SJCRH30 (cell line): ENCODE data around the gene ZNF761. TPM values are rescaled to one million over a fixed set of nuclear protein-coding genes. Genes with fewer than 3 reads are reported as not detected.
"Not testable (repeated sequence)": the region's sequence is repeated elsewhere in the genome, so short reads cannot be mapped to it uniquely, and the experiment has no call there.

Experiments
- DNase-seq, 2 experiments: peaks; one replicate each; pipeline ENCODE4 v3.0.0-alpha.2; 2015 to 2020
- H3K27ac ChIP-seq: fragments of 250-450 bp; sonication (Bioruptor Pico); 2 replicates; pipeline ENCODE4 v1.5.1; 2020; ENCODE audit warnings: mild to moderate bottlenecking, moderate library complexity
- H3K27me3 ChIP-seq: fragments of 250-450 bp; sonication (Bioruptor Pico); 2 replicates; pipeline ENCODE4 v1.5.1; 2020; ENCODE audit warnings: mild to moderate bottlenecking, moderate library complexity
- H3K36me3 ChIP-seq: fragments of 250-450 bp; sonication (Bioruptor Pico); 2 replicates; pipeline ENCODE4 v1.5.1; 2020; ENCODE audit warnings: mild to moderate bottlenecking, moderate library complexity
- H3K4me1 ChIP-seq: fragments of 250-450 bp; sonication (Bioruptor Pico); 2 replicates; pipeline ENCODE4 v1.5.1; 2020; ENCODE audit warnings: mild to moderate bottlenecking, moderate library complexity
- H3K4me3 ChIP-seq: fragments of 250-450 bp; sonication (Bioruptor Pico); 2 replicates; pipeline ENCODE4 v1.5.1; 2020; ENCODE audit warnings: mild to moderate bottlenecking, moderate library complexity
- H3K9me3 ChIP-seq: fragments of 250-450 bp; sonication (Bioruptor Pico); replicated peaks from 2 replicates; pipeline ENCODE4 v1.5.1; 2020; ENCODE audit warnings: mild to moderate bottlenecking, moderate library complexity
- total RNA-seq: library from RNA; depleted of rRNA; stranded (reverse); fragments of >200 nt; shearing (Covaris generic); gene quantifications from 2 replicates; pipeline ENCODE4 v1.2.3, GENCODE V29; 2014

ZNF761 gene
- total RNA-seq, 1 experiment from 2014 or later: 15.7 TPM

- not testable (repeated sequence) for H3K27ac ChIP-seq, H3K36me3 ChIP-seq, H3K27me3 ChIP-seq
Observed at GRCh38 chr19:53423074-53423473, 8.7 kb upstream of the ZNF761 start.

GRCh38 chr19:53423680-53424079, 8.1 kb upstream of the ZNF761 start:
- not testable (repeated sequence) for H3K27ac ChIP-seq

More at GRCh38 chr19:53423074-53423473, 8.7 kb upstream of the ZNF761 start:
- not testable (repeated sequence) for H3K9me3 ChIP-seq, H3K4me3 ChIP-seq, H3K4me1 ChIP-seq, DNase-seq

GRCh38 chr19:53424968-53425597, 6.7 kb upstream of the ZNF761 start:
- peak; percentile 71 to 84 for DNase-seq

More at GRCh38 chr19:53423680-53424079, 8.1 kb upstream of the ZNF761 start:
- H3K27me3 ChIP-seq, H3K9me3 ChIP-seq, H3K4me1 ChIP-seq, H3K36me3 ChIP-seq, H3K4me3 ChIP-seq: not testable (repeated sequence)
- DNase-seq: peak; percentile 16 to 34

GRCh38 chr19:53432088-53432661, 391 bp downstream of the ZNF761 start:
- Histone ChIP-seq H3K36me3 (peaks cover 7% of the 10 kb centered on the region; the same call in 1 of the 2 replicates), H3K4me3 (peak overlapping the region; percentile 80), H3K9me3 (no peaks in the 10 kb centered on the region), H3K4me1 (no peaks in the 10 kb centered on the region), H3K27ac (peak overlapping the region; percentile 61), H3K27me3 (no peaks in the 10 kb centered on the region)
- peak; percentile 26 to 32 for DNase-seq

More at GRCh38 chr19:53424968-53425597, 6.7 kb upstream of the ZNF761 start:
- Histone ChIP-seq H3K4me3 (no peak overlapping the region), H3K9me3 (no peaks in the 10 kb centered on the region), H3K36me3 (no peaks in the 10 kb centered on the region), H3K27ac (no peak overlapping the region), H3K4me1 (no peaks in the 10 kb centered on the region), H3K27me3 (no peaks in the 10 kb centered on the region)

GRCh38 chr19:53443809-53444208, 12.0 kb downstream of the ZNF761 start:
- H3K4me1 ChIP-seq, H3K9me3 ChIP-seq, H3K27me3 ChIP-seq, DNase-seq, H3K4me3 ChIP-seq, H3K27ac ChIP-seq: not testable (repeated sequence)
- peaks cover 41% of the 10 kb centered on the region for H3K36me3 ChIP-seq

GRCh38 chr19:53447196-53447595, 15.4 kb downstream of the ZNF761 start:
- not testable (repeated sequence) for H3K27ac ChIP-seq, H3K4me3 ChIP-seq, DNase-seq, H3K9me3 ChIP-seq, H3K27me3 ChIP-seq, H3K4me1 ChIP-seq
- peaks cover 46% of the 10 kb centered on the region for H3K36me3 ChIP-seq

- Histone ChIP-seq H3K36me3 (peaks cover 52% of the 10 kb centered on the region), H3K27me3 (no peaks in the 10 kb centered on the region), H3K4me3 (no peak overlapping the region), H3K9me3 (peaks cover 22% of the 10 kb centered on the region), H3K27ac (no peak overlapping the region), H3K4me1 (no peaks in the 10 kb centered on the region)
- no peak for DNase-seq
Observed at GRCh38 chr19:53455828-53456227, 24.0 kb downstream of the ZNF761 start.

GRCh38 chr19:53460131-53460721, 28.4 kb downstream of the ZNF761 start:
- not testable (repeated sequence) for H3K4me1 ChIP-seq, H3K27ac ChIP-seq, H3K27me3 ChIP-seq, DNase-seq, H3K4me3 ChIP-seq
- H3K36me3 ChIP-seq: peaks cover 16% of the 10 kb centered on the region
- H3K9me3 ChIP-seq: peaks cover 12% of the 10 kb centered on the region

- H3K27me3 ChIP-seq: no peaks in the 10 kb centered on the region
- no peak for DNase-seq
- H3K27ac ChIP-seq: no peak overlapping the region
- peaks cover 2% of the 10 kb centered on the region for H3K9me3 ChIP-seq
- no peak overlapping the region for H3K4me3 ChIP-seq
- H3K4me1 ChIP-seq: no peaks in the 10 kb centered on the region
- peaks cover 5% of the 10 kb centered on the region; the same call in 1 of the 2 replicates for H3K36me3 ChIP-seq
Observed at GRCh38 chr19:53461866-53462265, 30.1 kb downstream of the ZNF761 start.

- Histone ChIP-seq H3K4me1 (no peaks in the 10 kb centered on the region), H3K4me3 (no peak overlapping the region), H3K27ac (no peak overlapping the region), H3K36me3 (0 out of 2 replicates have a peak, but pooled peaks cover 3% of the 10 kb centered on the region), H3K9me3 (no peaks in the 10 kb centered on the region; the same call in 1 of the 2 replicates), H3K27me3 (no peaks in the 10 kb centered on the region)
- DNase-seq: peak in 1 of 2 experiments; percentile 9
Observed at GRCh38 chr19:53462861-53463260, 31.1 kb downstream of the ZNF761 start.

GRCh38 chr19:53463263-53463662, 31.5 kb downstream of the ZNF761 start:
- 0 out of 2 replicates have a peak, but pooled peaks cover 3% of the 10 kb centered on the region for H3K36me3 ChIP-seq
- H3K27me3 ChIP-seq: no peaks in the 10 kb centered on the region
- peak; percentile 18 to 24 for DNase-seq
- H3K27ac ChIP-seq: no peak overlapping the region
- H3K4me1 ChIP-seq: no peaks in the 10 kb centered on the region
- no peaks in the 10 kb centered on the region; the same call in 1 of the 2 replicates for H3K9me3 ChIP-seq
- no peak overlapping the region for H3K4me3 ChIP-seq

GRCh38 chr19:53466726-53467484, 35.1 kb downstream of the ZNF761 start:
- Histone ChIP-seq H3K4me1 (no peaks in the 10 kb centered on the region), H3K36me3 (no peaks in the 10 kb centered on the region), H3K27ac (peak overlapping the region; percentile 84; the same call in 1 of the 2 replicates), H3K9me3 (no peaks in the 10 kb centered on the region), H3K27me3 (no peaks in the 10 kb centered on the region), H3K4me3 (peak overlapping the region; percentile 98)
- DNase-seq: peak; percentile 4 to 38

- Histone ChIP-seq H3K4me3 (peak within 1 kb of the TSS; percentile 98), H3K27ac (peak within 1 kb of the TSS; percentile 84), H3K36me3 (no peaks in the 10 kb centered on the region), H3K4me1 (no peaks in the 10 kb centered on the region), H3K9me3 (no peaks in the 10 kb centered on the region), H3K27me3 (no peaks in the 10 kb centered on the region)
- DNase-seq: peak; percentile 94
Observed at GRCh38 chr19:53467485-53468262, 35.9 kb downstream of the ZNF761 start, which contains the start of gene ZNF813. Gene ZNF813, plus strand, starts transcription at chr19:53467733. Its CDS starts 16,090 bp downstream, at chr19:53483823.

GRCh38 chr19:53468628-53469027, 36.8 kb downstream of the ZNF761 start:
- H3K27ac ChIP-seq, DNase-seq, H3K9me3 ChIP-seq, H3K27me3 ChIP-seq, H3K36me3 ChIP-seq, H3K4me1 ChIP-seq: not testable (repeated sequence)
- peak overlapping the region; percentile 98 for H3K4me3 ChIP-seq
